ENCODE results near the gene OXT.

GRCh38 chr20:3039426-3039825 lies 32.0 kb upstream of the OXT start:
- TF ChIP-seq ETV6 (CRISPR knock-in tag; conservative IDR thresholded peaks at IDR 0.05): no peak
- no peak for TF ChIP-seq CTCF (CRISPR knock-in tag; IDR thresholded peaks at IDR 0.05)
- TF ChIP-seq CBX2 (IDR thresholded peaks at IDR 0.05; ENCODE audit: low read depth, low read length): no peak
- TF ChIP-seq CBX2 (CRISPR knock-in tag; IDR thresholded peaks at IDR 0.05; ENCODE audit: low read depth): no peak
- no peak for TF ChIP-seq SNAPC4 (CRISPR knock-in tag; IDR thresholded peaks at IDR 0.05)
- no peak for TF ChIP-seq USF2 (IDR thresholded peaks at IDR 0.05; ENCODE audit: low read depth, low read length)
- no peak for TF ChIP-seq USF2 (CRISPR knock-in tag; IDR thresholded peaks at IDR 0.05; ENCODE audit: borderline replicate concordance)
- no peak for TF ChIP-seq TP53 (CRISPR knock-in tag; conservative IDR thresholded peaks at IDR 0.05)
- no peak for TF ChIP-seq MYC (CRISPR knock-in tag; IDR thresholded peaks at IDR 0.05; ENCODE audit: borderline replicate concordance)
- no peak for TF ChIP-seq E2F1 (CRISPR knock-in tag; IDR thresholded peaks at IDR 0.05)
- no peak for TF ChIP-seq FOXO1 (CRISPR knock-in tag; IDR thresholded peaks at IDR 0.05)
- TF ChIP-seq ELF3 (CRISPR knock-in tag; IDR thresholded peaks at IDR 0.05): no peak
- TF ChIP-seq SNAPC2 (CRISPR knock-in tag; IDR thresholded peaks at IDR 0.05): no peak
- no peak for TF ChIP-seq ZNF20 (CRISPR knock-in tag; IDR thresholded peaks at IDR 0.05)
- no peak for TF ChIP-seq ZNF549 (CRISPR knock-in tag; IDR thresholded peaks at IDR 0.05)
